Measurements from ENCODE around the gene PDYN. TPM values are rescaled to one million over a fixed set of nuclear protein-coding genes. Genes with fewer than 3 reads are reported as not detected.

The PDYN gene
- total and polyA plus RNA-seq, 10 of the 15 experiments (the other 5 are each of a cell fraction or from before 2014, with no cell fraction given): not detected

DNA sequence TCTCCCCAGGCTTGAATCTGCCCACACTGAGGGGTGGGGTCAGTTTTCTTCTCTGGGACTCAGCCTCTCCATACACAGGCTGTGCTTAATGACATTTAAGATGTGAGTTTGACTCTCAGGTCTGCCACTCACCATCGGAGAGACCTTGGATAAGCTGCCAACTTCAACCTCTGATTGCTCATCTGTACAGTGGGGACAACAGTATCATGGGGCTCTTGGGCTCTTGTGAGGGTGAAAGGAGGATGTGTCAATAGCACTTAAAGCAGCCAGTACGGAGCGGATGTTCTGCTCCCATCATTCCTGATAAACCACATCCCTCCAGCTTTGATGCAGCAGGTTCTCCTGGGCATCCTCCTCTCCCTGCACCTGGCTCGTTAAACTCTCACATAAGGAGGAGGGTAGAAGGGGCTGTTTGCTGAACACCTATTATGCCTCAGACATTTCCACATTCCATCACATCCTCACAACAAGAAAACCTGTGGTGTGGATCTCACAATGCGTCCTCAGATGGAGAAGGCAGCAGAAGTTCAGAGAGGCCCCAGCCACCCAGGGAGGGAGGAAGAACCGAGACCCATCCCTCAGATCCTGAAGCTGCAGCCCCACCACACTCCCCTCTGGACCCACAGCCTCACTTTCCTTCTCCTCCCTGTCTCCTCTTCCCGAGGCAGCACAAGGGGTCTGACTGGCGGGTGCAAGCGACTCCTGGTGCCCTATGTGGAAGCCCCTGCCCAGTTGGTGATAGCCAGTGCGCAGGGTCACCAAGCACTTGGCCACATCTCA, 1.9 kb upstream of the PDYN start:
- 28% methylated on average over 10 of the region's 10 CpGs for whole genome bisulfite sequencing (ENCODE audit: insufficient coverage, insufficient replicate concordance, low lambda C conversion rate, missing lambda C conversion rate)
- Histone ChIP-seq H3K27me3 (replicated peaks in 1 of 2; ENCODE audit: control insufficient read depth in 2 of 2, insufficient read depth in 2 of 2, low read length in 1 of 2) (peaks cover 3 to 8% of the 10 kb centered on the region in 2 experiments; a peak in 3 of 4 replicates), H3K4me3 (no peak overlapping the region), H3K4me2 (ENCODE audit: control insufficient read depth, insufficient read depth) (no peak overlapping the region), H3K36me3 (ENCODE audit: control insufficient read depth in 2 of 2, insufficient read depth in 2 of 2, low read length in 1 of 2) (no peaks in the 10 kb centered on the region), H2AFZ (ENCODE audit: control insufficient read depth, low read depth, low read length) (no peak overlapping the region), H3K27ac (ENCODE audit: control insufficient read depth, insufficient read depth) (no peak overlapping the region), H4K20me1 (ENCODE audit: control insufficient read depth, insufficient read depth) (no peaks in the 10 kb centered on the region), H3K4me1 (ENCODE audit: control insufficient read depth, insufficient read depth, low read length) (no peaks in the 10 kb centered on the region), H3K79me2 (ENCODE audit: control insufficient read depth, insufficient read depth, low read length) (no peaks in the 10 kb centered on the region), H3K9me3 (replicated peaks; ENCODE audit: control insufficient read depth, insufficient read depth, low read length) (no peaks in the 10 kb centered on the region), H3K9ac (ENCODE audit: control insufficient read depth, insufficient read depth, low read length) (no peak overlapping the region)
- DNase-seq (ENCODE audit: low read depth, low spot score): no peak
- intact Hi-C loops (cut with micrococcal nuclease; ENCODE audit: unreplicated experiment) (no loop called here), in situ Hi-C loops (cut with MboI) (no loop called here)
- ChIA-PET CTCF (no interaction called here), POLR2A (no interaction called here), RAD21 (ENCODE audit: unreplicated experiment) (no interaction called here), SMC1A (ENCODE audit: uncharacterized antibody, unreplicated experiment) (no interaction called here)
- TF ChIP-seq, protein P1, sequence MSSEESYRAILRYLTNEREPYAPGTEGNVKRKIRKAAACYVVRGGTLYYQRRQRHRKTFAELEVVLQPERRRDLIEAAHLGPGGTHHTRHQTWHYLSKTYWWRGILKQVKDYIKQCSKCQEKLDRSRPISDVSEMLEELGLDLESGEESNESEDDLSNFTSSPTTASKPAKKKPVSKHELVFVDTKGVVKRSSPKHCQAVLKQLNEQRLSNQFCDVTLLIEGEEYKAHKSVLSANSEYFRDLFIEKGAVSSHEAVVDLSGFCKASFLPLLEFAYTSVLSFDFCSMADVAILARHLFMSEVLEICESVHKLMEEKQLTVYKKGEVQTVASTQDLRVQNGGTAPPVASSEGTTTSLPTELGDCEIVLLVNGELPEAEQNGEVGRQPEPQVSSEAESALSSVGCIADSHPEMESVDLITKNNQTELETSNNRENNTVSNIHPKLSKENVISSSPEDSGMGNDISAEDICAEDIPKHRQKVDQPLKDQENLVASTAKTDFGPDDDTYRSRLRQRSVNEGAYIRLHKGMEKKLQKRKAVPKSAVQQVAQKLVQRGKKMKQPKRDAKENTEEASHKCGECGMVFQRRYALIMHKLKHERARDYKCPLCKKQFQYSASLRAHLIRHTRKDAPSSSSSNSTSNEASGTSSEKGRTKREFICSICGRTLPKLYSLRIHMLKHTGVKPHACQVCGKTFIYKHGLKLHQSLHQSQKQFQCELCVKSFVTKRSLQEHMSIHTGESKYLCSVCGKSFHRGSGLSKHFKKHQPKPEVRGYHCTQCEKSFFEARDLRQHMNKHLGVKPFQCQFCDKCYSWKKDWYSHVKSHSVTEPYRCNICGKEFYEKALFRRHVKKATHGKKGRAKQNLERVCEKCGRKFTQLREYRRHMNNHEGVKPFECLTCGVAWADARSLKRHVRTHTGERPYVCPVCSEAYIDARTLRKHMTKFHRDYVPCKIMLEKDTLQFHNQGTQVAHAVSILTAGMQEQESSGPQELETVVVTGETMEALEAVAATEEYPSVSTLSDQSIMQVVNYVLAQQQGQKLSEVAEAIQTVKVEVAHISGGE (CRISPR knock-in tag; IDR thresholded peaks at IDR 0.05): no peak
- TF ChIP-seq, protein P2, sequence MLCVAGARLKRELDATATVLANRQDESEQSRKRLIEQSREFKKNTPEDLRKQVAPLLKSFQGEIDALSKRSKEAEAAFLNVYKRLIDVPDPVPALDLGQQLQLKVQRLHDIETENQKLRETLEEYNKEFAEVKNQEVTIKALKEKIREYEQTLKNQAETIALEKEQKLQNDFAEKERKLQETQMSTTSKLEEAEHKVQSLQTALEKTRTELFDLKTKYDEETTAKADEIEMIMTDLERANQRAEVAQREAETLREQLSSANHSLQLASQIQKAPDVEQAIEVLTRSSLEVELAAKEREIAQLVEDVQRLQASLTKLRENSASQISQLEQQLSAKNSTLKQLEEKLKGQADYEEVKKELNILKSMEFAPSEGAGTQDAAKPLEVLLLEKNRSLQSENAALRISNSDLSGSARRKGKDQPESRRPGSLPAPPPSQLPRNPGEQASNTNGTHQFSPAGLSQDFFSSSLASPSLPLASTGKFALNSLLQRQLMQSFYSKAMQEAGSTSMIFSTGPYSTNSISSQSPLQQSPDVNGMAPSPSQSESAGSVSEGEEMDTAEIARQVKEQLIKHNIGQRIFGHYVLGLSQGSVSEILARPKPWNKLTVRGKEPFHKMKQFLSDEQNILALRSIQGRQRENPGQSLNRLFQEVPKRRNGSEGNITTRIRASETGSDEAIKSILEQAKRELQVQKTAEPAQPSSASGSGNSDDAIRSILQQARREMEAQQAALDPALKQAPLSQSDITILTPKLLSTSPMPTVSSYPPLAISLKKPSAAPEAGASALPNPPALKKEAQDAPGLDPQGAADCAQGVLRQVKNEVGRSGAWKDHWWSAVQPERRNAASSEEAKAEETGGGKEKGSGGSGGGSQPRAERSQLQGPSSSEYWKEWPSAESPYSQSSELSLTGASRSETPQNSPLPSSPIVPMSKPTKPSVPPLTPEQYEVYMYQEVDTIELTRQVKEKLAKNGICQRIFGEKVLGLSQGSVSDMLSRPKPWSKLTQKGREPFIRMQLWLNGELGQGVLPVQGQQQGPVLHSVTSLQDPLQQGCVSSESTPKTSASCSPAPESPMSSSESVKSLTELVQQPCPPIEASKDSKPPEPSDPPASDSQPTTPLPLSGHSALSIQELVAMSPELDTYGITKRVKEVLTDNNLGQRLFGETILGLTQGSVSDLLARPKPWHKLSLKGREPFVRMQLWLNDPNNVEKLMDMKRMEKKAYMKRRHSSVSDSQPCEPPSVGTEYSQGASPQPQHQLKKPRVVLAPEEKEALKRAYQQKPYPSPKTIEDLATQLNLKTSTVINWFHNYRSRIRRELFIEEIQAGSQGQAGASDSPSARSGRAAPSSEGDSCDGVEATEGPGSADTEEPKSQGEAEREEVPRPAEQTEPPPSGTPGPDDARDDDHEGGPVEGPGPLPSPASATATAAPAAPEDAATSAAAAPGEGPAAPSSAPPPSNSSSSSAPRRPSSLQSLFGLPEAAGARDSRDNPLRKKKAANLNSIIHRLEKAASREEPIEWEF (IDR thresholded peaks at IDR 0.05; ENCODE audit: insufficient replicate concordance, low read depth, low read length): no peak
- TF ChIP-seq EGR1 (IDR thresholded peaks at IDR 0.05; ENCODE audit: borderline replicate concordance in 1 of 2, low read depth in 2 of 2, low read length in 2 of 2): no peak
- no peak for FAIRE-seq
- no TSS peak for BruUV-seq (replicated peaks)
- no peak for ATAC-seq

All from GM12878 (cell line).